Thoracic aorta (tissue), 2 donors: ENCODE measurements around the gene SHROOM1. TPM values are rescaled to one million over a fixed set of nuclear protein-coding genes. Genes with fewer than 3 reads are reported as not detected.

Source experiments
- ATAC-seq: fragments of 150-250 bp; one replicate; pipeline ENCODE4 v1.8.0; 2017; ENCODE audit warnings: low read depth; ENCODE audit not compliant: insufficient number of reproducible peaks, low FRiP score
- DNase-seq: peaks from one replicate; pipeline ENCODE4 v3.0.0-alpha.2; 2020; ENCODE audit warnings: low spot score
- H3K27ac ChIP-seq, 2 donors: fragments of 200-600 bp; sonication (generic); 1 replicate in 1 of 2; 2 replicates in 1 of 2; pipeline ENCODE4 v1.5.1; 2016; ENCODE audit warnings: mild to moderate bottlenecking in 2 of 2, moderate library complexity in 2 of 2
- H3K27me3 ChIP-seq: fragments of 200-600 bp; sonication (generic); replicated peaks from 2 replicates; pipeline ENCODE4 v1.6.0; 2016; ENCODE audit warnings: mild to moderate bottlenecking; ENCODE audit not compliant: insufficient read depth
- H3K36me3 ChIP-seq: fragments of 200-600 bp; sonication (generic); one replicate; pipeline ENCODE4 v1.5.1; 2016
- H3K4me1 ChIP-seq, 2 donors: fragments of 200-600 bp; sonication (generic); 1 replicate in 1 of 2; 2 replicates in 1 of 2; pipeline versions ENCODE4 v1.5.1 to v1.6.0; 2016; ENCODE audit warnings: low read depth in 2 of 2, mild to moderate bottlenecking in 1 of 2; ENCODE audit not compliant: control insufficient read depth in 1 of 2
- H3K4me3 ChIP-seq: fragments of 200-600 bp; sonication (generic); 2 replicates; pipeline ENCODE4 v1.5.1; 2016; ENCODE audit warnings: mild to moderate bottlenecking
- H3K9me3 ChIP-seq: fragments of 200-600 bp; sonication (generic); 2 replicates; pipeline ENCODE4 v1.5.1; 2016
- total RNA-seq, 2 donors: library from RNA; depleted of rRNA; stranded (reverse); fragments of >200 nt; gene quantifications; one replicate each; pipeline versions ENCODE4 v1.1.0 to v1.2.3, GENCODE V29; 2016
- TF ChIP-seq, protein P1 (sequence below): fragments of 200-600 bp; sonication (generic); IDR thresholded peaks from one replicate; pipeline ENCODE4 v1.5.1; 2019; ENCODE audit warnings: antibody characterized with exemption

SHROOM1 gene
- total RNA-seq, 2 donors from 2014 or later: 13.1 to 15.4 TPM

DNA sequence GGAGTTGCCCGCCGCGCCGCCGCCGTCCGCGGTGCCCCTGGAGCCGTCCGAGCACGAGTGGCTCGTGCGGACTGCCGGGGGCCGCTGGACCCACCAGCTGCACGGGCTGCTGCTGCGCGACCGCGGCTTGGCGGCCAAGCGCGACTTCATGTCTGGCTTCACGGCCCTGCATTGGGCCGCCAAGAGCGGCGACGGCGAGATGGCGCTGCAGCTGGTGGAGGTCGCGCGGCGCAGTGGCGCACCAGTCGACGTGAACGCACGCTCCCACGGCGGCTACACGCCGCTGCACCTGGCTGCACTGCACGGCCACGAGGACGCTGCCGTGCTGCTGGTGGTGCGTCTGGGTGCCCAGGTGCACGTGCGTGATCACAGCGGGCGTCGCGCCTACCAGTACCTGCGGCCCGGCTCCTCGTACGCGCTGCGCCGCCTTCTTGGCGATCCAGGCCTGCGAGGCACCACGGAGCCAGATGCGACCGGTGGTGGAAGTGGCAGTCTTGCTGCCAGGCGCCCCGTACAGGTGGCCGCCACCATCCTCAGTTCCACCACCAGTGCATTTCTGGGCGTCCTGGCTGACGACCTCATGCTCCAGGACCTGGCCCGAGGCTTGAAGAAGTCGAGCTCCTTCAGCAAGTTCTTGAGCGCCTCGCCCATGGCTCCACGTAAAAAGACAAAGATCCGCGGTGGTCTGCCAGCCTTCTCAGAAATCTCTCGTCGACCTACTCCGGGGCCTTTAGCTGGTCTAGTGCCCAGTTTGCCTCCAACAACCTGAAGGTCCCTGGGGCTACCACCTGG, 15.7 kb downstream of the SHROOM1 start:
- peaks cover 3% of the 10 kb centered on the region for H3K27me3 ChIP-seq
- no peak for ATAC-seq
- peak overlapping the region; percentile 71 for H3K4me3 ChIP-seq

DNA sequence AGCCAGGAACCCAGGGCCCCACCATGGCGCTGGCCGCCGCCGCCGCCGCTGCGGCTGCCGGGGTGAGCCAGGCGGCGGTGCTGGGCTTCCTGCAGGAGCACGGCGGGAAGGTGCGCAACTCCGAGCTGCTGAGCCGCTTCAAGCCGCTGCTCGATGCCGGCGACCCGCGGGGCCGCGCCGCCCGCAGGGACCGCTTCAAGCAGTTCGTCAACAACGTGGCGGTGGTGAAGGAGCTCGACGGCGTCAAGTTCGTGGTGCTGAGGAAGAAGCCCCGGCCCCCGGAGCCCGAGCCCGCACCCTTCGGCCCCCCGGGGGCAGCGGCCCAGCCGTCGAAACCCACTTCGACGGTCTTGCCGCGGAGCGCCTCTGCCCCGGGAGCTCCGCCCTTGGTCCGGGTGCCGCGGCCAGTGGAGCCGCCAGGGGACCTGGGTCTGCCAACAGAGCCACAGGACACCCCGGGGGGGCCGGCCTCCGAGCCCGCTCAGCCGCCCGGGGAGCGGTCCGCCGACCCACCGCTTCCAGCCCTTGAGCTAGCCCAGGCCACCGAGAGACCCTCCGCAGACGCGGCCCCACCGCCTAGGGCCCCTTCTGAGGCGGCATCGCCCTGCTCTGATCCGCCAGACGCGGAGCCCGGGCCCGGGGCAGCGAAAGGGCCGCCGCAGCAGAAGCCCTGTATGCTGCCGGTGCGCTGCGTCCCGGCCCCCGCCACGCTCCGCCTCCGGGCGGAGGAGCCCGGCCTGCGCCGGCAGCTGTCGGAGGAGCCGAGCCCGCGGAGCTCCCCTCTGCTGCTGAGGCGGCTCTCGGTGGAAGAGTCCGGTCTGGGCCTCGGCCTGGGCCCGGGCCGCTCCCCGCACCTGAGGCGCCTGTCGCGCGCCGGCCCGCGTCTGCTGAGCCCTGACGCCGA, 16.6 kb downstream of the SHROOM1 start:
- no peaks in the 10 kb centered on the region for H3K9me3 ChIP-seq
- H3K27me3 ChIP-seq: peaks cover 3% of the 10 kb centered on the region
- peak overlapping the region; percentile 71 for H3K4me3 ChIP-seq
- TF ChIP-seq, protein P1, sequence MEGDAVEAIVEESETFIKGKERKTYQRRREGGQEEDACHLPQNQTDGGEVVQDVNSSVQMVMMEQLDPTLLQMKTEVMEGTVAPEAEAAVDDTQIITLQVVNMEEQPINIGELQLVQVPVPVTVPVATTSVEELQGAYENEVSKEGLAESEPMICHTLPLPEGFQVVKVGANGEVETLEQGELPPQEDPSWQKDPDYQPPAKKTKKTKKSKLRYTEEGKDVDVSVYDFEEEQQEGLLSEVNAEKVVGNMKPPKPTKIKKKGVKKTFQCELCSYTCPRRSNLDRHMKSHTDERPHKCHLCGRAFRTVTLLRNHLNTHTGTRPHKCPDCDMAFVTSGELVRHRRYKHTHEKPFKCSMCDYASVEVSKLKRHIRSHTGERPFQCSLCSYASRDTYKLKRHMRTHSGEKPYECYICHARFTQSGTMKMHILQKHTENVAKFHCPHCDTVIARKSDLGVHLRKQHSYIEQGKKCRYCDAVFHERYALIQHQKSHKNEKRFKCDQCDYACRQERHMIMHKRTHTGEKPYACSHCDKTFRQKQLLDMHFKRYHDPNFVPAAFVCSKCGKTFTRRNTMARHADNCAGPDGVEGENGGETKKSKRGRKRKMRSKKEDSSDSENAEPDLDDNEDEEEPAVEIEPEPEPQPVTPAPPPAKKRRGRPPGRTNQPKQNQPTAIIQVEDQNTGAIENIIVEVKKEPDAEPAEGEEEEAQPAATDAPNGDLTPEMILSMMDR: no peak
- no peak for DNase-seq
- H3K27ac ChIP-seq: no peak overlapping the region
- no peaks in the 10 kb centered on the region for H3K36me3 ChIP-seq
- H3K4me1 ChIP-seq: peaks cover 4% of the 10 kb centered on the region in 2 donors
- ATAC-seq: no peak

More for the DNA sequence above, 15.7 kb downstream of the SHROOM1 start:
- no peak for DNase-seq
- no peaks in the 10 kb centered on the region for H3K36me3 ChIP-seq
- H3K27ac ChIP-seq: no peak overlapping the region
- TF ChIP-seq, protein P1: no peak
- peaks cover 4% of the 10 kb centered on the region in 2 donors for H3K4me1 ChIP-seq
- no peaks in the 10 kb centered on the region for H3K9me3 ChIP-seq

- Histone ChIP-seq H3K4me1 (peaks cover 4% of the 10 kb centered on the region in 2 donors), H3K4me3 (peak within 1 kb of the TSS; percentile 71), H3K36me3 (no peaks in the 10 kb centered on the region), H3K27me3 (peaks cover 3% of the 10 kb centered on the region), H3K27ac (no peak within 1 kb of the TSS), H3K9me3 (no peaks in the 10 kb centered on the region)
- DNase-seq (no peak), ATAC-seq (no peak)
- TF ChIP-seq, protein P1: no peak
Measured at GRCh38 chr5:132812781-132813598, 17.5 kb downstream of the SHROOM1 start, which contains the start of gene SOWAHA. SOWAHA (plus strand) TSS chr5:132813302; CDS start chr5:132813622, 320 bp downstream.

DNA sequence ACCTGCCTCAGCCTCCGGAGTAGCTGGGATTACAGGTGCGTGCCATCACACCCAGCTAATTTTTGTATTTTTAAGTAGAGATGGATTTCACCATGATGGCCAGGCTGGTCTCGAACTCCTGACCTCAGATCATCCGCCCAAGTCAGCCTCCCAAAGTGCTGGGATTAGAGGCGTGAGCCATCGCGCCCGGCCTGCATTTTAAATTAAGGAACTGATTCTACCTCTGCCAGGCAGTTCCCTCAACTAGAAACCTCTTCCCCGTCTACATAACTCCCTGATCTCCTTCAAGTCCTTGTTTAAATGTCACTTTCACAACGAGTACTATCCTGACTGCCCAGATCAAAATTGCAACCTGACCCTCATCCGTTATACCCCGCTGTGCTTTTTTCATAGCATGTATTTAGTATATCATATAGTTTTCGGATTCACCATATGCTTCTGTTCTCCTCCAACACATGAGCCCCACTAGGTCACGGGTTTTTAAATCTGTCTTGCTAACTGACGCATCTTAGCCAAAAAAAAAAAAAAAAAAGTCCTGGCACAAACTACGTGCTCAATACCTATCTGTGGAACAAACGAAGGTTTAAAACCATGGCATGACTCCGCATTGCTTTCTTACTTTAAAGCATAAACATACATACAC, 18.2 kb downstream of the SHROOM1 start:
- H3K27ac ChIP-seq: no peak overlapping the region
- H3K4me1 ChIP-seq: peaks cover 4% of the 10 kb centered on the region in 2 donors
- TF ChIP-seq, protein P1: no peak
- H3K4me3 ChIP-seq: no peak overlapping the region
- H3K36me3 ChIP-seq: no peaks in the 10 kb centered on the region
- H3K9me3 ChIP-seq: no peaks in the 10 kb centered on the region
- peaks cover 3% of the 10 kb centered on the region for H3K27me3 ChIP-seq
- DNase-seq (no peak), ATAC-seq (no peak)
